Measurements from ENCODE around the gene FBXL12. TPM values are rescaled to one million over a fixed set of nuclear protein-coding genes. Genes with fewer than 3 reads are reported as not detected.

Gene FBXL12
- total and polyA plus RNA-seq, 2 of the 4 experiments (the other 2 are of a cell fraction) = 8.1 to 42.6 TPM

- Histone ChIP-seq H2AFZ (replicated peaks; ENCODE audit: low read length, poor library complexity) (no peak overlapping the region), H3K79me1 (ENCODE audit: low read depth in 1 of 2, low read length in 2 of 2) (no peaks in the 10 kb centered on the region), H3K27ac (ENCODE audit: insufficient read depth, low read length) (no peak overlapping the region), H2AK5ac (ENCODE audit: low read depth, low read length) (no peak overlapping the region), H4K5ac (ENCODE audit: low read depth, low read length) (no peak overlapping the region), H3K9me3 (ENCODE audit: control insufficient read depth, insufficient read depth, low read length) (no peaks in the 10 kb centered on the region), H3K4ac (ENCODE audit: low read depth, low read length) (no peak overlapping the region), H2BK5ac (ENCODE audit: low read depth, low read length, poor library complexity, severe bottlenecking) (no peak overlapping the region), H2BK20ac (ENCODE audit: low read depth, low read length) (no peak overlapping the region), H2BK15ac (ENCODE audit: low read depth, low read length) (no peak overlapping the region), H2BK120ac (ENCODE audit: low read depth, low read length) (no peak overlapping the region), H3K4me3 (ENCODE audit: insufficient read depth, low read depth, low read length) (no peak overlapping the region), H3K18ac (ENCODE audit: low read depth, low read length) (no peak overlapping the region), H4K20me1 (ENCODE audit: insufficient read depth, low read length) (no peaks in the 10 kb centered on the region), H3K4me2 (ENCODE audit: low read depth, low read length) (no peak overlapping the region), H2AK9ac (replicated peaks; ENCODE audit: low read depth, low read length, poor library complexity) (no peak overlapping the region), H4K8ac (ENCODE audit: low read depth in 2 of 2, low read length in 2 of 2) (no peak overlapping the region), H3K23ac (ENCODE audit: low read depth, low read length) (no peak overlapping the region), H3K9ac (ENCODE audit: low read depth, low read length) (no peak overlapping the region), H3K9me1 (ENCODE audit: insufficient read depth, low read length) (no peaks in the 10 kb centered on the region), H3K4me1 (ENCODE audit: control insufficient read depth, insufficient read depth, low read length) (no peaks in the 10 kb centered on the region), H3K56ac (ENCODE audit: extremely low read depth, insufficient read depth, low read length) (no peak overlapping the region), H3K14ac (replicated peaks; ENCODE audit: low read depth, low read length) (no peak overlapping the region), H4K91ac (ENCODE audit: insufficient read depth, low read depth, low read length) (no peak overlapping the region), H3K27me3 (ENCODE audit: control insufficient read depth, insufficient read depth, low read length) (no peaks in the 10 kb centered on the region), H3K36me3 (ENCODE audit: control insufficient read depth, insufficient read depth, low read length) (peaks cover 7% of the 10 kb centered on the region; the same call in 1 of the 2 replicates)
- CTCF ChIA-PET = no interaction called here
- in situ Hi-C loops (cut with MboI; ENCODE audit: low sequenced_read_pairs) = loop anchor here (10.0 kb wide), 3 partner anchors 474 to 664 kb away; partner anchors contain the start of gene ZNF559
- intact Hi-C loops (cut with micrococcal nuclease) = no loop called here
- no TSS peak for BruUV-seq (replicated peaks)
- POLR2A ChIA-PET (ENCODE audit: unreplicated experiment) = interaction anchor here (0.6 kb wide), 1 partner anchor 9 kb away, joined by 7 read pairs; no protein-coding TSS in a partner anchor
- TF ChIP-seq USF2 (IDR thresholded peaks at IDR 0.05; ENCODE audit: low read depth, low read length) (no peak), MXI1 (IDR thresholded peaks at IDR 0.05; ENCODE audit: borderline replicate concordance, low read depth, low read length) (no peak), BHLHE40 (IDR thresholded peaks at IDR 0.05; ENCODE audit: low read depth, low read length) (no peak), NFE2L2 (IDR thresholded peaks at IDR 0.05; ENCODE audit: low read depth, low read length) (no peak), RFX5 (IDR thresholded peaks at IDR 0.05; ENCODE audit: low read depth, low read length) (no peak), MAZ (IDR thresholded peaks at IDR 0.05; ENCODE audit: borderline replicate concordance, low read depth, low read length) (no peak), CHD1 (IDR thresholded peaks at IDR 0.05; ENCODE audit: low read depth, low read length) (no peak), SMC3 (IDR thresholded peaks at IDR 0.05; ENCODE audit: low read depth, low read length) (no peak), RAD21 (IDR thresholded peaks at IDR 0.05; ENCODE audit: low read length) (no peak), MAFK (IDR thresholded peaks at IDR 0.05; ENCODE audit: low read depth, low read length) (no peak), FOS (IDR thresholded peaks at IDR 0.05; ENCODE audit: low read depth, low read length) (no peak), CEBPB (IDR thresholded peaks at IDR 0.05; ENCODE audit: low read depth, low read length) (no peak), RCOR1 (IDR thresholded peaks at IDR 0.05; ENCODE audit: insufficient replicate concordance, low read length) (no peak), POLR2A (IDR thresholded peaks at IDR 0.05; ENCODE audit: low read depth, low read length) (no peak)
- TF ChIP-seq, protein P1, sequence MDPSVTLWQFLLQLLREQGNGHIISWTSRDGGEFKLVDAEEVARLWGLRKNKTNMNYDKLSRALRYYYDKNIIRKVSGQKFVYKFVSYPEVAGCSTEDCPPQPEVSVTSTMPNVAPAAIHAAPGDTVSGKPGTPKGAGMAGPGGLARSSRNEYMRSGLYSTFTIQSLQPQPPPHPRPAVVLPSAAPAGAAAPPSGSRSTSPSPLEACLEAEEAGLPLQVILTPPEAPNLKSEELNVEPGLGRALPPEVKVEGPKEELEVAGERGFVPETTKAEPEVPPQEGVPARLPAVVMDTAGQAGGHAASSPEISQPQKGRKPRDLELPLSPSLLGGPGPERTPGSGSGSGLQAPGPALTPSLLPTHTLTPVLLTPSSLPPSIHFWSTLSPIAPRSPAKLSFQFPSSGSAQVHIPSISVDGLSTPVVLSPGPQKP (IDR thresholded peaks at IDR 0.05; ENCODE audit: borderline replicate concordance, low read depth, low read length) = no peak
- TF ChIP-seq, protein P2, sequence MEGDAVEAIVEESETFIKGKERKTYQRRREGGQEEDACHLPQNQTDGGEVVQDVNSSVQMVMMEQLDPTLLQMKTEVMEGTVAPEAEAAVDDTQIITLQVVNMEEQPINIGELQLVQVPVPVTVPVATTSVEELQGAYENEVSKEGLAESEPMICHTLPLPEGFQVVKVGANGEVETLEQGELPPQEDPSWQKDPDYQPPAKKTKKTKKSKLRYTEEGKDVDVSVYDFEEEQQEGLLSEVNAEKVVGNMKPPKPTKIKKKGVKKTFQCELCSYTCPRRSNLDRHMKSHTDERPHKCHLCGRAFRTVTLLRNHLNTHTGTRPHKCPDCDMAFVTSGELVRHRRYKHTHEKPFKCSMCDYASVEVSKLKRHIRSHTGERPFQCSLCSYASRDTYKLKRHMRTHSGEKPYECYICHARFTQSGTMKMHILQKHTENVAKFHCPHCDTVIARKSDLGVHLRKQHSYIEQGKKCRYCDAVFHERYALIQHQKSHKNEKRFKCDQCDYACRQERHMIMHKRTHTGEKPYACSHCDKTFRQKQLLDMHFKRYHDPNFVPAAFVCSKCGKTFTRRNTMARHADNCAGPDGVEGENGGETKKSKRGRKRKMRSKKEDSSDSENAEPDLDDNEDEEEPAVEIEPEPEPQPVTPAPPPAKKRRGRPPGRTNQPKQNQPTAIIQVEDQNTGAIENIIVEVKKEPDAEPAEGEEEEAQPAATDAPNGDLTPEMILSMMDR (conservative IDR thresholded peaks at IDR 0.05; ENCODE audit: low read depth, low read length) = no peak
- ATAC-seq (ENCODE audit: low read depth) (no peak), DNase-seq (no peak)
- dilution Hi-C loops (cut with HindIII; ENCODE audit: low sequenced_read_pairs, unreplicated experiment) = loop anchor here (10.0 kb wide), 1 partner anchor 174 kb away; the partner anchor contains the start of gene ZNF561
Observed at GRCh38 chr19:9799162-9799561, 19.7 kb downstream of the FBXL12 start.
